ENCODE data around the gene MMS22L. TPM values are rescaled to one million over a fixed set of nuclear protein-coding genes. Genes with fewer than 3 reads are reported as not detected.

The MMS22L gene
- total and polyA plus RNA-seq, 2 experiments from 2014 or later = 2.7 to 10.1 TPM

DNA sequence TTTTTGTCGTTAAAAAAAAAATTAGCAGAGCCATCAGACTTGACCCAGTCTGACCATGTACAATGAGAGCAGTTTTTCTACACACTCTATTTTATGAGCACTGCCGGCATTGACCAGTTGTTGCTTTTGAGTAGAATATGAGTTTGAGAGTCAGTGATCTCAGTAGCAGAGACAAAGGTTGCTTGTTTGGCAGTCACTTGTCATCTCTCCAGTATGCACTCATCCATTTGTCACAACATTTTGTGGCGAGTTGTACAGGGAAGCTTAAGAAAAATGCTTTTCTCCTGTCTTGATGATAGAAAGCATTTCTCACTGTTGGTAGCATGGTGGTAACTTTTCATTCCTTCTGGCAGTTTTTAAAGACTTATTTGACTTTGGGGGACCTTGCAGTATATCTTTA lies 159.9 kb downstream of the MMS22L start:
- Histone ChIP-seq H2AFZ (no peak overlapping the region), H3K27ac (no peak overlapping the region), H3K4me1 (ENCODE audit: insufficient read depth) (no peaks in the 10 kb centered on the region), H4K20me1 (ENCODE audit: insufficient read depth, poor library complexity, severe bottlenecking) (no peaks in the 10 kb centered on the region), H3K9me2 (replicated peaks; ENCODE audit: insufficient read depth) (no peaks in the 10 kb centered on the region), H3K4me3 (no peak overlapping the region), H3K4me2 (no peak overlapping the region), H3K79me2 (no peaks in the 10 kb centered on the region), H3K9me3 (ENCODE audit: low read depth) (no peaks in the 10 kb centered on the region), H3K36me3 (replicated peaks; ENCODE audit: insufficient read depth, low read depth) (no peaks in the 10 kb centered on the region), H3K27me3 (no peaks in the 10 kb centered on the region)
- no peak for DNase-seq (ENCODE audit: low spot score)
- TF ChIP-seq, protein P1, sequence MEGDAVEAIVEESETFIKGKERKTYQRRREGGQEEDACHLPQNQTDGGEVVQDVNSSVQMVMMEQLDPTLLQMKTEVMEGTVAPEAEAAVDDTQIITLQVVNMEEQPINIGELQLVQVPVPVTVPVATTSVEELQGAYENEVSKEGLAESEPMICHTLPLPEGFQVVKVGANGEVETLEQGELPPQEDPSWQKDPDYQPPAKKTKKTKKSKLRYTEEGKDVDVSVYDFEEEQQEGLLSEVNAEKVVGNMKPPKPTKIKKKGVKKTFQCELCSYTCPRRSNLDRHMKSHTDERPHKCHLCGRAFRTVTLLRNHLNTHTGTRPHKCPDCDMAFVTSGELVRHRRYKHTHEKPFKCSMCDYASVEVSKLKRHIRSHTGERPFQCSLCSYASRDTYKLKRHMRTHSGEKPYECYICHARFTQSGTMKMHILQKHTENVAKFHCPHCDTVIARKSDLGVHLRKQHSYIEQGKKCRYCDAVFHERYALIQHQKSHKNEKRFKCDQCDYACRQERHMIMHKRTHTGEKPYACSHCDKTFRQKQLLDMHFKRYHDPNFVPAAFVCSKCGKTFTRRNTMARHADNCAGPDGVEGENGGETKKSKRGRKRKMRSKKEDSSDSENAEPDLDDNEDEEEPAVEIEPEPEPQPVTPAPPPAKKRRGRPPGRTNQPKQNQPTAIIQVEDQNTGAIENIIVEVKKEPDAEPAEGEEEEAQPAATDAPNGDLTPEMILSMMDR (IDR thresholded peaks at IDR 0.05; ENCODE audit: poor library complexity) = no peak
- TF ChIP-seq EZH2phosphoT487 (IDR thresholded peaks at IDR 0.05; ENCODE audit: low read depth, severe bottlenecking, unreplicated experiment) = no peak
- no peak for TF ChIP-seq EZH2 (IDR thresholded peaks at IDR 0.05; ENCODE audit: borderline replicate concordance)
- WGBS (ENCODE audit: low lambda C conversion rate, missing lambda C conversion rate) = 87% methylated on average over 3 of the region's 3 CpGs

DNA sequence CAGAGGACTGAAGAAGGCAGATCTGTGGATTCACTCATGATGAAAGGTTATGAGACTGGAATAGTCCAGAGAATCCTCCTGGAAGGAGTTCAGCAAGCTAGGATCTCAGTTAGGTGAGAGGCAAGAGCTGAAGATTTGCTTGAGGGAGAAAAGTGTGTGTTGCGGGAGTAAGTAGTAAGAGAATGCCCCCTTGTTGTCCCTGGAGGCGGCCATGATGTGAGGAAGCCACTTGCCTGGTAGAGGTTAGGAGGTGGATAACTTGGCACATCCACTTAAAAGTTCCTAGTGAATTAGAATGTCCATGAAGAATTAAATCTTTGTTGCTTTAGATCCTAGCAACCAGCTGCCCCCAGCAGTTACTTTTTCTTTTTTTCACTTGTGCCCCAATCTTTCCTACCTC lies 162.5 kb downstream of the MMS22L start:
- H3K79me2 ChIP-seq = no peaks in the 10 kb centered on the region
- no peak overlapping the region for H3K27ac ChIP-seq
- H3K4me1 ChIP-seq (ENCODE audit: insufficient read depth) = no peaks in the 10 kb centered on the region
- H3K9me3 ChIP-seq (ENCODE audit: low read depth) = no peaks in the 10 kb centered on the region
- no peak overlapping the region for H3K4me3 ChIP-seq
- no peaks in the 10 kb centered on the region for H3K9me2 ChIP-seq (replicated peaks; ENCODE audit: insufficient read depth)
- H3K4me2 ChIP-seq = no peak overlapping the region
- no peak for DNase-seq (ENCODE audit: low spot score)
- no peak overlapping the region for H2AFZ ChIP-seq
- WGBS (ENCODE audit: low lambda C conversion rate, missing lambda C conversion rate) = 97% methylated on average over 2 of the region's 2 CpGs
- TF ChIP-seq EZH2phosphoT487 (IDR thresholded peaks at IDR 0.05; ENCODE audit: low read depth, severe bottlenecking, unreplicated experiment) (no peak), EZH2 (IDR thresholded peaks at IDR 0.05; ENCODE audit: borderline replicate concordance) (no peak)
- TF ChIP-seq, protein P1 (IDR thresholded peaks at IDR 0.05; ENCODE audit: poor library complexity) = no peak
- no peaks in the 10 kb centered on the region for H3K27me3 ChIP-seq
- no peaks in the 10 kb centered on the region for H4K20me1 ChIP-seq (ENCODE audit: insufficient read depth, poor library complexity, severe bottlenecking)
- H3K36me3 ChIP-seq (replicated peaks; ENCODE audit: insufficient read depth, low read depth) = no peaks in the 10 kb centered on the region

DNA sequence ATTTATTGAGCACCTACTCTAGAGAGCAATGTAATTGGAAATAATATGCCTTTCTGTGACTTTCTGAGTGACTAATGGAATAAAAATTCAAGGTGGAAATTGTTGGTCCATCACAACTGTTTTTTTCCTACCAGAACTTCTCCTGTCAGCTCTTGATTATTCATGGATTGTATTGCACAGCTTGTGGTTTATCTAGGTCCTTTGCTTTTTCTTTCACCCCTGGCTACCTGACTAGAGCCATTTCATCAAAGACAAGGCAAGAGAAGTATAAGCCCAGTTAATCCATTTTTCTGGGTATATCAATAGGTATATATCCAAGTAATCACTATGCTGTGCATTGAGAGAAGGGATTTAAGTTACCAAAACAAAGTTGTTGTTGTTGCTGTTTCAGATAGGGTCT lies 168.4 kb downstream of the MMS22L start:
- no peak for DNase-seq (ENCODE audit: low spot score)
- Histone ChIP-seq H2AFZ (no peak overlapping the region), H3K4me2 (no peak overlapping the region), H3K4me3 (no peak overlapping the region), H3K9me2 (replicated peaks; ENCODE audit: insufficient read depth) (no peaks in the 10 kb centered on the region), H3K27me3 (no peaks in the 10 kb centered on the region), H4K20me1 (ENCODE audit: insufficient read depth, poor library complexity, severe bottlenecking) (no peaks in the 10 kb centered on the region), H3K9me3 (ENCODE audit: low read depth) (no peaks in the 10 kb centered on the region), H3K27ac (no peak overlapping the region), H3K4me1 (ENCODE audit: insufficient read depth) (no peaks in the 10 kb centered on the region), H3K79me2 (no peaks in the 10 kb centered on the region), H3K36me3 (replicated peaks; ENCODE audit: insufficient read depth, low read depth) (no peaks in the 10 kb centered on the region)
- TF ChIP-seq EZH2phosphoT487 (IDR thresholded peaks at IDR 0.05; ENCODE audit: low read depth, severe bottlenecking, unreplicated experiment) (no peak), EZH2 (IDR thresholded peaks at IDR 0.05; ENCODE audit: borderline replicate concordance) (no peak)
- TF ChIP-seq, protein P1 (IDR thresholded peaks at IDR 0.05; ENCODE audit: poor library complexity) = no peak

DNA sequence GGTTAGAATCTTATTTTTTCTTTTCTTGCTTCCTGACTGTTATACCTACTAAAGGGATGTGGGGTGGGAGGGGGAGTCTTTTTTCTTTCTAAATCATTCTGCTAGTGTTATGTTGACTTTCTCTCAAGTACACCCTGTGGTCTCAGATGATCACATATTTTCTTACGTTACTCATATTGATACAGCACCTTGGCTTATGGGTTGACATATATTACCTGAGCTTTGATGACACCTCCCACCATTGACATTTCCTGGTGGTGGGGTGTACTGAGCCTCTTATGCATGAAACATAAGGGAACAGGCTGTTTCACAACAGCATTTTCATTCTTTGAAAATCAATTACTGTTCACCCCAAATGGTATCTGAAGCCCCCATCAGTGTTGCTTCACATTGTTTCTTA lies 169.8 kb downstream of the MMS22L start:
- Histone ChIP-seq H3K4me2 (no peak overlapping the region), H3K9me3 (ENCODE audit: low read depth) (no peaks in the 10 kb centered on the region), H3K79me2 (no peaks in the 10 kb centered on the region), H3K4me3 (no peak overlapping the region), H3K36me3 (replicated peaks; ENCODE audit: insufficient read depth, low read depth) (no peaks in the 10 kb centered on the region), H3K27me3 (no peaks in the 10 kb centered on the region), H3K27ac (no peak overlapping the region), H3K9me2 (replicated peaks; ENCODE audit: insufficient read depth) (no peaks in the 10 kb centered on the region), H3K4me1 (ENCODE audit: insufficient read depth) (no peaks in the 10 kb centered on the region), H4K20me1 (ENCODE audit: insufficient read depth, poor library complexity, severe bottlenecking) (no peaks in the 10 kb centered on the region), H2AFZ (no peak overlapping the region)
- no peak for DNase-seq (ENCODE audit: low spot score)
- TF ChIP-seq EZH2phosphoT487 (IDR thresholded peaks at IDR 0.05; ENCODE audit: low read depth, severe bottlenecking, unreplicated experiment) (no peak), EZH2 (IDR thresholded peaks at IDR 0.05; ENCODE audit: borderline replicate concordance) (no peak)
- TF ChIP-seq, protein P1 (IDR thresholded peaks at IDR 0.05; ENCODE audit: poor library complexity) = no peak
- 93% methylated on average over 1 of the region's 1 CpG for WGBS (ENCODE audit: low lambda C conversion rate, missing lambda C conversion rate)
